ENCODE data around the gene SYT8.

Gene SYT8

GRCh38 chr11:1860108-1860507 lies 25.3 kb downstream of the SYT8 start:
- DNase-seq (ENCODE audit: low spot score), result no peak

- DNase-seq (ENCODE audit: low spot score), result no peak
Measured at GRCh38 chr11:1861435-1862411, 26.9 kb downstream of the SYT8 start.

- no peak for DNase-seq (ENCODE audit: low spot score)
Measured at GRCh38 chr11:1862588-1863351, 28.0 kb downstream of the SYT8 start.

- peak; percentile 70 for DNase-seq (ENCODE audit: low spot score)
Measured at GRCh38 chr11:1863352-1864216, 28.8 kb downstream of the SYT8 start.

- DNase-seq (ENCODE audit: low spot score), result no peak
Measured at GRCh38 chr11:1864231-1864630, 29.4 kb downstream of the SYT8 start.

- DNase-seq (ENCODE audit: low spot score), result no peak
Measured at GRCh38 chr11:1864831-1865665, 30.3 kb downstream of the SYT8 start.

- DNase-seq (ENCODE audit: low spot score), result no peak
Measured at GRCh38 chr11:1866226-1866625, 31.4 kb downstream of the SYT8 start.

- DNase-seq (ENCODE audit: low spot score), result no peak
Measured at GRCh38 chr11:1866776-1867175, 32.0 kb downstream of the SYT8 start.

- no peak for DNase-seq (ENCODE audit: low spot score)
Measured at GRCh38 chr11:1867381-1867780, 32.6 kb downstream of the SYT8 start.

- no peak for DNase-seq (ENCODE audit: low spot score)
Measured at GRCh38 chr11:1868056-1868635, 33.4 kb downstream of the SYT8 start.

- DNase-seq (ENCODE audit: low spot score), result no peak
Measured at GRCh38 chr11:1868636-1869291, 34.0 kb downstream of the SYT8 start.

- DNase-seq (ENCODE audit: low spot score), result no peak
Measured at GRCh38 chr11:1869427-1870325, 34.9 kb downstream of the SYT8 start.

- no peak for DNase-seq (ENCODE audit: low spot score)
Measured at GRCh38 chr11:1870326-1870696, 35.5 kb downstream of the SYT8 start.

GRCh38 chr11:1870721-1871466 lies 36.1 kb downstream of the SYT8 start:
- no peak for DNase-seq (ENCODE audit: low spot score)

- DNase-seq (ENCODE audit: low spot score), result no peak
Measured at GRCh38 chr11:1871531-1871930, 36.7 kb downstream of the SYT8 start.

- DNase-seq (ENCODE audit: low spot score), result no peak
Measured at GRCh38 chr11:1872267-1872985, 37.6 kb downstream of the SYT8 start.

GRCh38 chr11:1873048-1873812 lies 38.4 kb downstream of the SYT8 start:
- no peak for DNase-seq (ENCODE audit: low spot score)
